ENCODE measurements around the gene CTNND2. TPM values are rescaled to one million over a fixed set of nuclear protein-coding genes. Genes with fewer than 3 reads are reported as not detected.

The CTNND2 gene
- total RNA-seq, 1 experiment from 2014 or later: not detected

DNA sequence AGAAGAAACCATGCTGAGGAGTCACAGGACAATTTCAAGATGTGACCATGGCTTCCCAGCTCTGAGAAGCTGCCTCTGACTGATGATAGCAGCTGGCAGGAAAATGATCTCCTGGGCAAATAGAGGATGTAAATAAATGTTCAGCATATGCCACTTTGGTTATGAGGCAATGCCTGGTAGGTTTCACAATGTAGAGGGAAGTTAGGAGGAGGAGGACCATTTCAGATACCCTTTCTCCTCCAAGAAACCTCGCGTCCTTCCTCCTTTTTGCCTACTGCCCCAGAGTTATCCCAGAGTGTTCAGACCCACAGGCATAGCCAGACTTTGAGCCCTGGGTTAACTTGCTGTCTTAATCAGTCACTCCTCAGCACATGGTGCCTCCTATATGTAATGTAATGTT, 601.6 kb downstream of the CTNND2 start:
- TF ChIP-seq CTCF (IDR thresholded peaks at IDR 0.05; ENCODE audit: unreplicated experiment): no peak
- no peaks in the 10 kb centered on the region for H3K4me1 Mint-ChIP-seq (ENCODE audit: insufficient read depth, unreplicated experiment)
- H3K36me3 Mint-ChIP-seq (ENCODE audit: insufficient read depth, unreplicated experiment): no peaks in the 10 kb centered on the region
- no peak for DNase-seq (ENCODE audit: unreplicated experiment)
- POLR2A ChIA-PET: no interaction called here
- H3K27ac Mint-ChIP-seq (ENCODE audit: low read depth, unreplicated experiment): no peak overlapping the region
- peaks cover 28% of the 10 kb centered on the region for H3K27me3 Mint-ChIP-seq (ENCODE audit: insufficient read depth, unreplicated experiment)
- no TSS peak for BruUV-seq (replicated peaks)
- no peaks in the 10 kb centered on the region for H3K9me3 Mint-ChIP-seq (ENCODE audit: unreplicated experiment)
- no peak overlapping the region for H3K4me3 Mint-ChIP-seq (ENCODE audit: unreplicated experiment)
- CTCF ChIA-PET: interaction anchor here (1.5 kb wide), 1 partner anchor 35 kb away, joined by 4 read pairs; no protein-coding TSS in a partner anchor
- intact Hi-C loops (cut with micrococcal nuclease): no loop called here

DNA sequence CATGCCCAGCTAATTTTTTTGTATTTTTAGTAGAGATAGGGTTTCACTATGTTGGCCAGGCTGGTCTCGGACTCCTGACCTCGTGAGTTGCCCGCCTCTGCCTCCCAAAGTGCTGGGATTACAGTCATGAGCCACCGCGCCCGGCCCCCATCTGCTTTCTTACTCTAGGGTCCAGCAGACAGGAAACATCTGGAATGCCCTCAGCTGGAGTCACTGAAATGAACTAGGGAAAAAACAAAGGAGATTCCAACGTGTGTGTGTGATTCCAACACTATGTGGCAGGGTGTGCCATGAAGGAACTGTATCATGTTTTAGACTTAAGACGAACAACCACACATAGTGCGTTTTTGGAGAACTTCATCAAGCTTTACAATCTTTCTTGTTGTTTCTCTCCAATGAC, 603.1 kb downstream of the CTNND2 start:
- TF ChIP-seq CTCF (IDR thresholded peaks at IDR 0.05; ENCODE audit: unreplicated experiment): no peak
- BruUV-seq (replicated peaks): no TSS peak
- Mint-ChIP-seq H3K4me1 (ENCODE audit: insufficient read depth, unreplicated experiment) (no peaks in the 10 kb centered on the region), H3K9me3 (ENCODE audit: unreplicated experiment) (no peaks in the 10 kb centered on the region), H3K36me3 (ENCODE audit: insufficient read depth, unreplicated experiment) (no peaks in the 10 kb centered on the region), H3K27me3 (ENCODE audit: insufficient read depth, unreplicated experiment) (peaks cover 25% of the 10 kb centered on the region), H3K4me3 (ENCODE audit: unreplicated experiment) (no peak overlapping the region), H3K27ac (ENCODE audit: low read depth, unreplicated experiment) (no peak overlapping the region)
- intact Hi-C loops (cut with micrococcal nuclease): no loop called here
- ChIA-PET CTCF (no interaction called here), POLR2A (interaction anchor here (1.0 kb wide), 1 partner anchor 16 kb away, joined by 3 read pairs; no protein-coding TSS in a partner anchor)
- no peak for DNase-seq (ENCODE audit: unreplicated experiment)

- Mint-ChIP-seq H3K27ac (ENCODE audit: low read depth, unreplicated experiment) (no peak overlapping the region), H3K4me1 (ENCODE audit: insufficient read depth, unreplicated experiment) (no peaks in the 10 kb centered on the region), H3K9me3 (ENCODE audit: unreplicated experiment) (no peaks in the 10 kb centered on the region), H3K4me3 (ENCODE audit: unreplicated experiment) (no peak overlapping the region), H3K36me3 (ENCODE audit: insufficient read depth, unreplicated experiment) (no peaks in the 10 kb centered on the region), H3K27me3 (ENCODE audit: insufficient read depth, unreplicated experiment) (peaks cover 21% of the 10 kb centered on the region)
- TF ChIP-seq CTCF (IDR thresholded peaks at IDR 0.05; ENCODE audit: unreplicated experiment): no peak
- ChIA-PET POLR2A (no interaction called here), CTCF (no interaction called here)
- intact Hi-C loops (cut with micrococcal nuclease): no loop called here
- BruUV-seq (replicated peaks): no TSS peak
- no peak for DNase-seq (ENCODE audit: unreplicated experiment)
Observed at GRCh38 chr5:11300736-11301135, 603.5 kb downstream of the CTNND2 start.

DNA sequence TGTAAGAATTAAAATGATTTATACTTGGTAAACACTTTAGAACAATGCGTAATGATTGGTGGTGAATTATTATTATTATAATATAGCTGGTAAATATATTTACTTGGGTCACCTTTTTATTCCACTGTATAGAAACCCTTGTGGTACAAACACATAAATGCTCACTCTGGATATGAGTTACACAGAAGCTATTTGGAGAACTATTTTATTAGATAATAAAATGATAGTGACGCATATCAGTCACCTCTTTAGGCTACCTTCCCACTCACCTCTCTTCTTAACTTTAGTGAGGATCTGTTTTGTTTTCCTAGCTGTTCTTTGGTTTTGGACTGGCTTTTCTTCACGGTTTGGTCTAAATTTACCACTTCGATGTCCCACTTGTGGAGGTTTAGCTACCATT, 605.4 kb downstream of the CTNND2 start:
- ChIA-PET CTCF (interaction anchor here (0.9 to 1.2 kb wide), 3 partner anchors 9 to 32 kb away, joined by 3 to 4 read pairs (median 4); no protein-coding TSS in a partner anchor), POLR2A (interaction anchor here (0.6 kb wide), 1 partner anchor 190 kb away, joined by 3 read pairs; no protein-coding TSS in a partner anchor)
- TF ChIP-seq CTCF (IDR thresholded peaks at IDR 0.05; ENCODE audit: unreplicated experiment): no peak
- Mint-ChIP-seq H3K27ac (ENCODE audit: low read depth, unreplicated experiment) (no peak overlapping the region), H3K4me1 (ENCODE audit: insufficient read depth, unreplicated experiment) (no peaks in the 10 kb centered on the region), H3K36me3 (ENCODE audit: insufficient read depth, unreplicated experiment) (no peaks in the 10 kb centered on the region), H3K27me3 (ENCODE audit: insufficient read depth, unreplicated experiment) (peaks cover 2% of the 10 kb centered on the region), H3K4me3 (ENCODE audit: unreplicated experiment) (no peak overlapping the region), H3K9me3 (ENCODE audit: unreplicated experiment) (no peaks in the 10 kb centered on the region)
- intact Hi-C loops (cut with micrococcal nuclease): no loop called here
- no peak for DNase-seq (ENCODE audit: unreplicated experiment)
- no TSS peak for BruUV-seq (replicated peaks)

All from MCF 10A (cell line).